Measurements from ENCODE around the gene ZBTB7B.

Gene ZBTB7B

GRCh38 chr1:155014709-155015508, 12.3 kb downstream of the ZBTB7B start:
- DNase-seq (ENCODE audit: low read depth) = no peak
- H3K4me3 ChIP-seq (ENCODE audit: low read length) = no peak overlapping the region
- no peak for TF ChIP-seq CTCF (IDR thresholded peaks at IDR 0.05; ENCODE audit: insufficient read depth, low read depth, low read length, missing control alignments)

GRCh38 chr1:155015527-155016230, 13.1 kb downstream of the ZBTB7B start:
- no peak for DNase-seq (ENCODE audit: low read depth)

GRCh38 chr1:155016231-155016831, 13.7 kb downstream of the ZBTB7B start:
- TF ChIP-seq CTCF (IDR thresholded peaks at IDR 0.05; ENCODE audit: insufficient read depth, low read depth, low read length, missing control alignments) = no peak
- DNase-seq (ENCODE audit: low read depth) = no peak
- H3K4me3 ChIP-seq (ENCODE audit: low read length) = no peak overlapping the region

More at GRCh38 chr1:155015527-155016230, 13.1 kb downstream of the ZBTB7B start:
- H3K4me3 ChIP-seq (ENCODE audit: low read length) = no peak overlapping the region
- TF ChIP-seq CTCF (IDR thresholded peaks at IDR 0.05; ENCODE audit: insufficient read depth, low read depth, low read length, missing control alignments) = no peak

GRCh38 chr1:155017041-155017945, 14.7 kb downstream of the ZBTB7B start:
- H3K4me3 ChIP-seq (ENCODE audit: low read length) = peak overlapping the region; percentile 11

GRCh38 chr1:155017946-155018316, 15.3 kb downstream of the ZBTB7B start:
- no peak for DNase-seq (ENCODE audit: low read depth)
- no peak for TF ChIP-seq CTCF (IDR thresholded peaks at IDR 0.05; ENCODE audit: insufficient read depth, low read depth, low read length, missing control alignments)
- peak overlapping the region; percentile 11 for H3K4me3 ChIP-seq (ENCODE audit: low read length)

More at GRCh38 chr1:155017041-155017945, 14.7 kb downstream of the ZBTB7B start:
- peak; percentile 81 for TF ChIP-seq CTCF (IDR thresholded peaks at IDR 0.05; ENCODE audit: insufficient read depth, low read depth, low read length, missing control alignments)
- peak; percentile 99 for DNase-seq (ENCODE audit: low read depth)

- no peak for DNase-seq (ENCODE audit: low read depth)
- H3K4me3 ChIP-seq (ENCODE audit: low read length) = no peak overlapping the region
- TF ChIP-seq CTCF (IDR thresholded peaks at IDR 0.05; ENCODE audit: insufficient read depth, low read depth, low read length, missing control alignments) = no peak
Measured at GRCh38 chr1:155018617-155019348, 16.2 kb downstream of the ZBTB7B start.
